HCT116 (cell line): ENCODE results near the gene TMEM52. TPM values are rescaled to one million over a fixed set of nuclear protein-coding genes. Genes with fewer than 3 reads are reported as not detected.

Experiments used
- ATAC-seq: fragments of 200-7000 bp; cut with Tn5 transposase; 2 replicates; pipeline ENCODE4 v1.9.1; 2020; ENCODE audit warnings: mild to moderate bottlenecking, moderate library complexity
- BruUV-seq: library from RNA; stranded (reverse); fragments of 400-500 nt; replicated peaks from 2 replicates; lab custom pipeline; 2021; lab: Mats Ljungman, UMichigan
- CTCF ChIA-PET: fragments of 300-600 bp; sonication (Branson Sonifier 250); formaldehyde crosslinking; loops from one replicate; lab custom pipeline; 2021; ENCODE audit warnings: antibody characterized with exemption; lab: Charles Lee
- POLR2A ChIA-PET: fragments of 300-600, 350-600 bp; sonication (Branson Sonifier 250); formaldehyde crosslinking; loops from one replicate; lab custom pipeline; 2021; ENCODE audit warnings: antibody characterized with exemption; lab: Charles Lee
- RAD21 ChIA-PET, 2 experiments: fragments of 300-600 bp; sonication (Branson Sonifier 250); formaldehyde crosslinking; loops; one replicate each; lab custom pipeline; 2023; ENCODE audit warnings: low total read pairs in 2 of 2; ENCODE audit not compliant: uncharacterized antibody in 2 of 2, unreplicated experiment in 2 of 2, low non-redundant PET in 1 of 2; lab: Charles Lee
- DNase-seq: peaks from one replicate; pipeline ENCODE4 v3.0.0-alpha.2; 2010; ENCODE audit warnings: low read depth, low spot score
- H2AFZ ChIP-seq: fragments of 200-600 bp; shearing (Covaris generic), sonication (generic); 2 replicates; pipeline ENCODE4 v1.6.1; 2017; ENCODE audit warnings: low read depth, mixed run types, mixed read lengths, antibody characterized with exemption, low read length; ENCODE audit not compliant: poor library complexity, severe bottlenecking
- H3K27ac ChIP-seq: 2 replicates; pipeline ENCODE4 v1.5.1; 2012; ENCODE audit warnings: low read depth, low read length
- H3K27me3 ChIP-seq: fragments of 200-600 bp; sonication (generic); 2 replicates; pipeline ENCODE4 v1.6.1; 2016; ENCODE audit warnings: mixed run types, low read length, mixed read lengths; ENCODE audit not compliant: insufficient read depth
- H3K36me3 ChIP-seq, 2 experiments: fragments of 200-500 bp in 1 of 2; fragments of 200-600 bp in 1 of 2; sonication (Bioruptor generic) in 1 of 2; sonication (generic) in 1 of 2; 2 replicates each; pipeline versions ENCODE4 v1.5.1 to v1.6.1; 2014 to 2016; ENCODE audit warnings: low read length in 2 of 2, inconsistent platforms in 1 of 2, mixed read lengths in 1 of 2, mixed run types in 1 of 2; ENCODE audit not compliant: insufficient read depth in 2 of 2, control insufficient read depth in 1 of 2
- H3K4me1 ChIP-seq, 2 experiments: fragments of 200-600 bp in 1 of 2; sonication (generic) in 1 of 2; 2 replicates each; pipeline versions ENCODE4 v1.5.1 to v1.6.1; 2012 to 2017; ENCODE audit warnings: low read length in 2 of 2, inconsistent platforms in 1 of 2, mild to moderate bottlenecking in 1 of 2, mixed read lengths in 1 of 2, mixed run types in 1 of 2, moderate library complexity in 1 of 2; ENCODE audit not compliant: insufficient read depth in 2 of 2, control insufficient read depth in 1 of 2
- H3K4me2 ChIP-seq: fragments of 200-600 bp; sonication (generic); 2 replicates; pipeline ENCODE4 v1.6.1; 2017; ENCODE audit warnings: mixed run types, low read length, mixed read lengths
- H3K4me3 ChIP-seq, 2 experiments: fragments of 200-600 bp in 1 of 2; sonication (generic) in 1 of 2; replicated peaks in 1 of 2; 2 replicates each; pipeline ENCODE4 v1.5.1; 2011 to 2016; ENCODE audit warnings: low read length in 2 of 2, control low read depth in 1 of 2, low read depth in 1 of 2, mild to moderate bottlenecking in 1 of 2, mixed read lengths in 1 of 2, mixed run types in 1 of 2
- H3K79me2 ChIP-seq: fragments of 200-600 bp; sonication (generic); 2 replicates; pipeline ENCODE4 v1.6.1; 2017; ENCODE audit warnings: mild to moderate bottlenecking, mixed run types, low read length, moderate library complexity, mixed read lengths; ENCODE audit not compliant: insufficient read depth
- H3K9ac ChIP-seq: fragments of 200-600 bp; sonication (generic); 2 replicates; pipeline ENCODE4 v1.6.1; 2016; ENCODE audit warnings: low read length, mixed read lengths
- H3K9me2 ChIP-seq: fragments of 200-600 bp; sonication (generic), shearing (Covaris generic); 2 replicates; pipeline ENCODE4 v1.6.1; 2017; ENCODE audit warnings: mixed run types, mild to moderate bottlenecking, moderate library complexity; ENCODE audit not compliant: insufficient read depth
- H3K9me3 ChIP-seq, 2 experiments: fragments of 200-500 bp in 1 of 2; fragments of 200-600 bp in 1 of 2; sonication (Bioruptor generic) in 1 of 2; sonication (generic) in 1 of 2; 2 replicates each; pipeline ENCODE4 v1.6.1; 2014 to 2017; ENCODE audit warnings: low read length in 2 of 2, mixed read lengths in 2 of 2, inconsistent platforms in 1 of 2, low read depth in 1 of 2, mild to moderate bottlenecking in 1 of 2, mixed run types in 1 of 2, moderate library complexity in 1 of 2; ENCODE audit not compliant: control insufficient read depth in 1 of 2, insufficient read depth in 1 of 2
- H4K20me1 ChIP-seq: fragments of 200-600 bp; sonication (generic), shearing (Covaris generic); 2 replicates; pipeline ENCODE4 v1.6.1; 2017; ENCODE audit warnings: mixed run types, mild to moderate bottlenecking, moderate library complexity; ENCODE audit not compliant: insufficient read depth
- CBX3 ChIP-seq: IDR thresholded peaks from 2 replicates; pipeline ENCODE4 v1.6.1; 2012; ENCODE audit warnings: low read depth
- CEBPB ChIP-seq: IDR thresholded peaks from 2 replicates; pipeline ENCODE4 v1.6.1; 2012; ENCODE audit warnings: low read depth
- JUND ChIP-seq: IDR thresholded peaks from 2 replicates; pipeline ENCODE4 v1.6.1; 2012
- POLR2A ChIP-seq: IDR thresholded peaks from 2 replicates; pipeline ENCODE4 v1.7.0; 2011; ENCODE audit warnings: borderline replicate concordance; ENCODE audit not compliant: insufficient read depth, insufficient read length; ENCODE audit errors: extremely low read depth
- RAD21 ChIP-seq: IDR thresholded peaks from 2 replicates; pipeline ENCODE4 v1.6.1; 2012; ENCODE audit warnings: low read depth, mild to moderate bottlenecking
- SIN3A ChIP-seq: IDR thresholded peaks from 2 replicates; pipeline ENCODE4 v1.6.1; 2012; ENCODE audit warnings: low read depth
- SP1 ChIP-seq: IDR thresholded peaks from 2 replicates; pipeline ENCODE4 v1.6.1; 2012; ENCODE audit warnings: low read depth
- SRF ChIP-seq: IDR thresholded peaks from 2 replicates; pipeline ENCODE4 v1.6.1; 2012; ENCODE audit warnings: low read depth
- TCF7L2 ChIP-seq: IDR thresholded peaks from 2 replicates; pipeline ENCODE4 v1.7.0; 2011; ENCODE audit warnings: borderline replicate concordance, inconsistent platforms; ENCODE audit not compliant: insufficient read depth, insufficient read length; ENCODE audit errors: extremely low read depth
- intact Hi-C: fragments of 100-400 bp; cut with micrococcal nuclease; formaldehyde crosslinking; loops from 2 replicates; pipeline ENCODE4 v1.10.0; 2022
- total RNA-seq: library from RNA; stranded (reverse); gene quantifications from one replicate; pipeline ENCODE4 v1.2.1, GENCODE V29; 2021; ENCODE audit not compliant: unreplicated experiment
- TF ChIP-seq, protein P1 (sequence below): IDR thresholded peaks from 2 replicates; pipeline ENCODE4 v1.6.1; 2012; ENCODE audit warnings: low read depth

TMEM52 gene
- total RNA-seq, 1 experiment from 2014 or later = 27.5 TPM

DNA sequence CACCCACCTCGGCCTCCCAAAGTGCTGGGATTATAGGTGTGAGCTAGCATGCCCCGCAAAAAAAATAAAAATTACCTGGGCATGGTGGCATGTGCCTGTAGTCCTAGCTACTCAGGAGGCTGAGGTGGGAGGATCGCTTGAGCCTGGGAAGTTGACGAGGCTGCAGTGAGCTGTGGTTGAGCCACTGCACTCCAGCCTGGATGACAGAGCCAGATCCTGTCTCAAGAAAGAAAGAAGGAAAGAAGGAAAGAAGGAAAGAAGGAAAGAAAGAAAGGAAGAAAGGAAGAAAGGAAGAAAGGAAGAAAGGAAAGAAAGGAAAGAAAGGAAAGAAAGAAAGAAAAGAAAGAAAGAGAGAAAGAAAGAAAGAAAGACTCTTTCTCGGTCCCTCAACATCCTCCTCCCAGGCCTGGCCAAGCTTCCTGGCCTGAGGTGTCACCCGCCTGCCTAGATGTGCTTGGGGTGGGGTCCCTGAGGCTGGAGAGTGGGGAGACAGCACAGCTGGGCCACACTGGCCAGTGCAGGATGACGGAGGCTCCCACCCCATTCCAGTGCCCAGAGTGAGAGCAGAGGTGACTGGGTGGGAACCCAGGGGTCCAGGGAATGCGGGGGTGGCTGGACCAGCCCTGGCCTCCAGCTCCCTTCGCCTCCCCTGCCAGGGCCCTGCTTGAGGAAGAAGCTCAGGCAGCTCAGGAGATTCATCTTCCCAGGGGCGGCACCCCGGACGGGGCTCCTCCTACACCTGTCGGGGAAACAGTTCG, 18.0 kb downstream of the TMEM52 start:
- no peak overlapping the region for H3K4me2 ChIP-seq
- no peak for TF ChIP-seq JUND
- TF ChIP-seq SRF = no peak
- no peak for TF ChIP-seq POLR2A
- TF ChIP-seq TCF7L2 = no peak
- no peaks in the 10 kb centered on the region for H3K27me3 ChIP-seq
- no peak overlapping the region for H2AFZ ChIP-seq
- H3K79me2 ChIP-seq = no peaks in the 10 kb centered on the region
- no peaks in the 10 kb centered on the region for H3K36me3 ChIP-seq
- H3K9me2 ChIP-seq = no peaks in the 10 kb centered on the region
- H3K4me3 ChIP-seq = no peak overlapping the region
- no peak overlapping the region; the same call in 1 of the 2 replicates for H3K27ac ChIP-seq
- no peaks in the 10 kb centered on the region for H4K20me1 ChIP-seq
- DNase-seq (no peak), ATAC-seq (no peak)
- no TSS peak for BruUV-seq
- H3K9ac ChIP-seq = no peak overlapping the region
- H3K4me1 ChIP-seq = peaks cover 12 to 18% of the 10 kb centered on the region in 2 experiments; a peak in 3 of 4 replicates
- POLR2A ChIA-PET = no interaction called here
- CTCF ChIA-PET = interaction anchor here (1.5 to 2.2 kb wide), 2 partner anchors 8 to 112 kb away, joined by 4 to 9 read pairs; no protein-coding TSS in a partner anchor
- intact Hi-C loops = no loop called here
- RAD21 ChIA-PET = no interaction called here
- no peaks in the 10 kb centered on the region for H3K9me3 ChIP-seq

DNA sequence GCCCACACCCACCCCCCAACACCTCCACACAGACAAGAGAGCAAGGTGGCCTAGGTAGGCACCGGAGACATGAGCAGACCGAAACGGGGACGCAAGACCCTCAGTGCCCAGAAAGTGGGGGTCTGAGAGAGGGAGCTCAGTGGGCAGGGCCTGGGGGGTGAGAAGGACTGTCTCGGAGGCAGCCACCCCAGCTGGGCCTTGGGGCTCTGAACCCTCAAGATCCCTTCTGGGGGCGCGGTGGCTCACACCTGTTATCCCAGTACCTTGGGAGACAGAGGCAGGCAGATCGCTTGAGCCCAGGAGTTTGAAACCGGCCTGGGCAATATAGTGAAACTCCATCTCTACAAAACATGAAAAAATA, 19.1 kb downstream of the TMEM52 start:
- no peaks in the 10 kb centered on the region for H3K36me3 ChIP-seq
- ChIA-PET RAD21 (no interaction called here), CTCF (interaction anchor here (2.2 kb wide), 1 partner anchor 9 kb away, joined by 9 read pairs; no protein-coding TSS in a partner anchor), POLR2A (no interaction called here)
- no peak overlapping the region for H3K4me2 ChIP-seq
- no peaks in the 10 kb centered on the region for H3K79me2 ChIP-seq
- H3K9me3 ChIP-seq = no peaks in the 10 kb centered on the region
- intact Hi-C loops = no loop called here
- TF ChIP-seq SRF = no peak
- TF ChIP-seq CEBPB = no peak
- no peak for TF ChIP-seq CBX3
- no peak for TF ChIP-seq POLR2A
- no peak for TF ChIP-seq SIN3A
- TF ChIP-seq JUND = no peak
- TF ChIP-seq, protein P1, sequence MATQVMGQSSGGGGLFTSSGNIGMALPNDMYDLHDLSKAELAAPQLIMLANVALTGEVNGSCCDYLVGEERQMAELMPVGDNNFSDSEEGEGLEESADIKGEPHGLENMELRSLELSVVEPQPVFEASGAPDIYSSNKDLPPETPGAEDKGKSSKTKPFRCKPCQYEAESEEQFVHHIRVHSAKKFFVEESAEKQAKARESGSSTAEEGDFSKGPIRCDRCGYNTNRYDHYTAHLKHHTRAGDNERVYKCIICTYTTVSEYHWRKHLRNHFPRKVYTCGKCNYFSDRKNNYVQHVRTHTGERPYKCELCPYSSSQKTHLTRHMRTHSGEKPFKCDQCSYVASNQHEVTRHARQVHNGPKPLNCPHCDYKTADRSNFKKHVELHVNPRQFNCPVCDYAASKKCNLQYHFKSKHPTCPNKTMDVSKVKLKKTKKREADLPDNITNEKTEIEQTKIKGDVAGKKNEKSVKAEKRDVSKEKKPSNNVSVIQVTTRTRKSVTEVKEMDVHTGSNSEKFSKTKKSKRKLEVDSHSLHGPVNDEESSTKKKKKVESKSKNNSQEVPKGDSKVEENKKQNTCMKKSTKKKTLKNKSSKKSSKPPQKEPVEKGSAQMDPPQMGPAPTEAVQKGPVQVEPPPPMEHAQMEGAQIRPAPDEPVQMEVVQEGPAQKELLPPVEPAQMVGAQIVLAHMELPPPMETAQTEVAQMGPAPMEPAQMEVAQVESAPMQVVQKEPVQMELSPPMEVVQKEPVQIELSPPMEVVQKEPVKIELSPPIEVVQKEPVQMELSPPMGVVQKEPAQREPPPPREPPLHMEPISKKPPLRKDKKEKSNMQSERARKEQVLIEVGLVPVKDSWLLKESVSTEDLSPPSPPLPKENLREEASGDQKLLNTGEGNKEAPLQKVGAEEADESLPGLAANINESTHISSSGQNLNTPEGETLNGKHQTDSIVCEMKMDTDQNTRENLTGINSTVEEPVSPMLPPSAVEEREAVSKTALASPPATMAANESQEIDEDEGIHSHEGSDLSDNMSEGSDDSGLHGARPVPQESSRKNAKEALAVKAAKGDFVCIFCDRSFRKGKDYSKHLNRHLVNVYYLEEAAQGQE = no peak
- TF ChIP-seq RAD21 = no peak
- no peak for TF ChIP-seq SP1
- no TSS peak for BruUV-seq
- no peaks in the 10 kb centered on the region for H3K27me3 ChIP-seq
- no peaks in the 10 kb centered on the region for H4K20me1 ChIP-seq
- H3K4me3 ChIP-seq = no peak overlapping the region
- no peak overlapping the region for H3K9ac ChIP-seq
- H3K4me1 ChIP-seq = peaks cover 14 to 25% of the 10 kb centered on the region in 2 experiments; a peak in 3 of 4 replicates
- no peak for DNase-seq
- H2AFZ ChIP-seq = no peak overlapping the region
- H3K9me2 ChIP-seq = no peaks in the 10 kb centered on the region
- no peak overlapping the region for H3K27ac ChIP-seq
- ATAC-seq = no peak
